NOMO-1 treated with dmso at 0.1 percent for 144 hours (cell line): ENCODE results near the gene C1QA.

Experiments
- DNase-seq: peaks from one replicate; lab custom pipeline; 2025; ENCODE audit not compliant: unreplicated experiment; lab: John Stamatoyannopoulos, UW

The C1QA gene

DNA sequence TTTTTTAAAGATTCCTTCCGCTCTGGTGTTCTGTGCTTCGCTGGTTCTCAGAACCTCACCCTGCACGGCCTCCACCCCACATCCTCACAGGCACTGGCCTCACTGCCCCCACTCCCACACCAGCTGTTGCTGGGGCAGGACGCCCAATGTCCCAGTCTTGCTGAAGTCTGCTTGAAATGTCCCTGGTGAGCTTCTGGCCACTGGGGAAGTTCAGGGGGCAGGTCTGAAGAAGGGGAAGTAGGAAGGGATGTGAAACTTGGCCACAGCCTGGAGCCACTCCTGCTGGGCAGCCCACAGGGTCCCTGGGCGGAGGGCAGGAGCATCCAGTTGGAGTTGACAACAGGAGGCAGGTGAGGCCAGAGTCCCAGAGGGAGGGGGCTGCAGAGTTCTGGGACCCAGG is at the start of gene C1QA:
Gene C1QA, plus strand, starts transcription at position 276 of the 400 bp plus-strand sequence. CDS start 989 bp downstream, outside the sequence.
- peak; percentile 55 for DNase-seq

- DNase-seq: no peak
These were observed 49.2 kb upstream of the C1QA start for GRCh38 chr1:22587247-22587646.

- no peak for DNase-seq
These were observed 47.5 kb upstream of the C1QA start for GRCh38 chr1:22588899-22589422.

GRCh38 chr1:22591576-22591975 is 44.9 kb upstream of the C1QA start:
- no peak for DNase-seq

DNA sequence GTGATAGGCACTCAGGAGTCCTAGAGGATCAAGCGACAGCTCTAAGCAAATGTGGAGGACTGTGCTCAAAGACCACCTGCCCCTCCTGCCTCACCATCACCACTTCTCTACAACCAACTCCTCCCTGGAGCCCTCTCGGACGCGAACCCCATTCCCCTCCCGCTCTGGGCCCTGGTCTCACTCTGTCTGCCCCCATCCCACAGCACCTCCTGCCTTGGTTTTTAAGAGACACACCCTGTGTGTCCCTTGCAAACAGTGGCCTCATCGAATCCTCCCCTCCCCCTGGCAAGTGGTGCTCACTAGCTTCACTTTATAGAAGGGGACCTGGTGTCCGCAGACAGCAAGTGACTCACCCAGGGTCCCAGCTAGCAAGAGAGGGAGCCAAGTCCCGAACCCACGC is 44.4 kb upstream of the C1QA start:
- no peak for DNase-seq

DNA sequence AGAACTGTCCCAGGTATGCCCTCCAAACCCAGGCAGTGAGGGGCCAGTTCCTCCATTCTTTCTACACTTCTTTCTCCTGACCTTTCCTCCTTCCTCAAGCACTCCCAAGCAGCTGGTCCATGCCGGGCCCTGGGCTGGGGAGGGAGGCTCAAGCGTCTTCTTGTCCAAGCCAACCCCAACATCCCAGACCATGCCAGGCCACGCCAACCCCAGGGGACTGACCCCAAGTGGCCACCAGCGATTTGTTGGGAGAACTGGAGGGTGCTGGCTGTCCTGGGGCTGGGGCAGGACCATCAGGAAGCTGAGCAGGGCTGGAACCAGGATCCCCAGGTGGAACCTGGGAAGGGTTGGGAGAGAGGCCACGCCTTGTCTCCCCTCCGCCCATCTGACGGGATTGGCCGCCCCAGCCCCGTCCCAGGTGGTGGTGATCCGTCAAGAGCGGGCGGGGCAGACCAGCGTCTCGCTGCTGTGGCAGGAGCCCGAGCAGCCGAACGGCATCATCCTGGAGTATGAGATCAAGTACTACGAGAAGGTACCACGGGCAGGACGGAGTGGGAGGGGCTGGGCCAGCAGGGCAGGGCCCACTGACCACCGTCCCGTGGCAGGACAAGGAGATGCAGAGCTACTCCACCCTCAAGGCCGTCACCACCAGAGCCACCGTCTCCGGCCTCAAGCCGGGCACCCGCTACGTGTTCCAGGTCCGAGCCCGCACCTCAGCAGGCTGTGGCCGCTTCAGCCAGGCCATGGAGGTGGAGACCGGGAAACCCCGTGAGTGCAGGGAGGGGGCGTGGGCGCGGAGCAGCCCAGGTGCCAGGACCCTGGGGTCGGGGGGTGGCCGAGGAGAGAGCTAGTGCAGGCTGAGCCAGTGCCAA is 43.3 kb upstream of the C1QA start:
- no peak for DNase-seq

- no peak for DNase-seq
These were observed 42.0 kb upstream of the C1QA start for GRCh38 chr1:22594396-22594795.

DNA sequence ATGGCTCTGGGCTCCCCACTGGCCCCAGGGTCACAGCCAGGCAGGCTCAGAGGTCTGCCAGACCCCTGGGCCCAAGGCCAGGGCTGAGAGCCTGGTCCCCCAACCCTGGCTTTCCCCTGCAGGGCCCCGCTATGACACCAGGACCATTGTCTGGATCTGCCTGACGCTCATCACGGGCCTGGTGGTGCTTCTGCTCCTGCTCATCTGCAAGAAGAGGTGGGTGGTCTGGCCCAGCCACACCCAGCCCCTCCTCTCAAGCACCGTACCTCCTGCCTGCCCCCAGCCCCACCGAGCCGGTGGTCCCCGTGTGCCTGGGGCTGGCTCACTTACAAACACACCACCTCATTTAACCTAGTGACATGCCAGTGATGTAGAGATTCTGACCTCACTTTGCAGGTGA is 41.3 kb upstream of the C1QA start:
- no peak for DNase-seq

GRCh38 chr1:22597301-22597965 is 39.0 kb upstream of the C1QA start:
- no peak for DNase-seq

- DNase-seq: no peak
These were observed 38.4 kb upstream of the C1QA start for GRCh38 chr1:22597996-22598395.

GRCh38 chr1:22598736-22599135 is 37.7 kb upstream of the C1QA start:
- no peak for DNase-seq

DNA sequence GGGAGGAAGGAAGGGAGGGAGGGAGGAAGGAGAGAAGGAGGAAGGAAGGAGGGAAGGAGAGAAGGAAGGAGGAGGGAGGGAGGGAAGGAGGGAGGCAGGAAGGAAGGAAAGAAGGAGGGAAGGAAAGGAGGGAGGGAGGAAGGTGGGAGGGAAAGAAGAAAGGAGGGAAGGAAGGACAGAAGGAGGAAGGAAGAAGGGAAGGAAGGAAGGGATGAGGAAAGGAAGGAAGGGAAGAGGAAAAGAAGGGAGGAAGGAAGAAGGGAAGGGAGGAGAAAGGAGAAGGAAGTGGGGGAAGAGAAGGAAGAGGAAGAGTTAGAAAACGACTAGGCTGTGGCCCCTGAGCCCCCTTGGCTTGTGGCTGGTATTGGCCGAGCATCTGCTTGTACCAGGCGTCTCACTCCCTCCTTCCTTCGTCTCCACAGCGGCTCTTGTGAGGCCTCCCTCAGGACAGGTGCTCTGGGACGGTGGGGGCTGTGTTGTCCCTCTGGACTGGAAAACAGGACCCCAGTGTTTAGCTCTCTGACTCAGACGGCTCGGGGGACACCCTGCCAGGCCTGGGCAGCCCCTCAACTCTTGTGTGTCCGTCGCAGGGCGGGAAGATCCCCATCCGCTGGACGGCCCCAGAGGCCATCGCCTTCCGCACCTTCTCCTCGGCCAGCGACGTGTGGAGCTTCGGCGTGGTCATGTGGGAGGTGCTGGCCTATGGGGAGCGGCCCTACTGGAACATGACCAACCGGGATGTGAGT is 36.2 kb upstream of the C1QA start:
- DNase-seq: no peak

- DNase-seq: no peak
These were observed 35.4 kb upstream of the C1QA start for GRCh38 chr1:22600817-22601605.

- DNase-seq: no peak
These were observed 34.8 kb upstream of the C1QA start for GRCh38 chr1:22601610-22602009.

GRCh38 chr1:22602060-22602740 is 34.2 kb upstream of the C1QA start:
- DNase-seq: no peak

DNA sequence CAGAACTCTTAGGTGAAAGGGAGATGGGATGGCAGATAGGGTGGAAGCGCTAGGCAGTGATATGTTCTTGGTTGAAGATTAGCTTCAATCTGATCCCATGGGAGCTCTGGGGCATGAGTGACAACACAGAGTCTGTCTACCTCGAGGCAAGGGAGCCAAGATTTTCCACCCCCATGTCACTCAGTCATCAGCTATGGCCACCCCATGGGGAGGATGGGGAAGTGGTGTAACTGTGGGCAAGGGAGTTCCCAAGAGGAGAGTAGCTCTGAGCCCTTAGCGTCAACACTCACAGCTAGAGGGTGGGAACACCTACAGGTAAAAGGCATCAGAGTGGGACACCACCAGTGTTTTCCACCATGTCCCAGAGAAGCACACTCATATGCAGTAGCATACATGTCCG is 30.3 kb upstream of the C1QA start:
- DNase-seq: no peak

GRCh38 chr1:22607154-22607553 is 29.3 kb upstream of the C1QA start:
- no peak for DNase-seq

- no peak for DNase-seq
These were observed 28.1 kb upstream of the C1QA start for GRCh38 chr1:22608361-22608760.

DNA sequence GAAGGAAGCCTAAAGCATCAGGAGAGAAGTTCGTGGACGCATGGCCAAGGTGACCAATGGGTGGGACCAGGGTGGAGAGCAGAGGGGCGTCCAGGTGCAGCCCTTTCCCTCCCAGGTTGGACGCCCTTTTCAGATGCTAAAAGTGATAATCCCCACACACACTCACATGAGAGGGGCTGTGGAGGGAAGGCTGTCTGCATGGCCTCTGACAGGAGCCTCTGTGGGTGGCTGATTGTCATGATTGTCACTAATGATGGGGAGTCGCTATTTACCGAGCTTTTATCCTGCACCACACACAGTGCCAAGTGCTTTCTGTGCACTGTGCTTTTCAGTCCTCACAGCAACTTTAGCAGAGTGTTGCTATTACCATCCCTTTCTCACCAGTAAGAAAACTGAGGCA is 27.1 kb upstream of the C1QA start:
- no peak for DNase-seq

GRCh38 chr1:22611530-22611947 is 24.9 kb upstream of the C1QA start:
- DNase-seq: no peak
